ENCODE measurements around the gene DAB2IP.
A peak's percentile ranks its signal among the peaks of the same experiment; 100 is the strongest.

DAB2IP gene

GRCh38 chr9:121638901-121639592, 12.4 kb upstream of the DAB2IP start:
- no peak overlapping the region for H3K9ac ChIP-seq (ENCODE audit: low read length)
- H4K8ac ChIP-seq (ENCODE audit: low read depth, low read length): no peak overlapping the region
- no peak overlapping the region for H2BK5ac ChIP-seq (ENCODE audit: low read depth, low read length, poor library complexity)
- no peak overlapping the region for H3K27ac ChIP-seq (ENCODE audit: low read depth, low read length)
- H3K36me3 ChIP-seq (ENCODE audit: control insufficient read depth in 1 of 2, insufficient read depth in 2 of 2, low read length in 2 of 2): no peaks in the 10 kb centered on the region
- no peak overlapping the region for H4K12ac ChIP-seq (ENCODE audit: low read depth, low read length)
- no peak overlapping the region for H3K4me3 ChIP-seq (ENCODE audit: low read depth, low read length)
- no peaks in the 10 kb centered on the region for H3K9me3 ChIP-seq (ENCODE audit: insufficient read depth, low read depth, low read length)
- H2AK5ac ChIP-seq (ENCODE audit: low read length): no peak overlapping the region
- no peak overlapping the region for H3K14ac ChIP-seq (ENCODE audit: low read length)
- H4K91ac ChIP-seq (ENCODE audit: low read depth, low read length): no peak overlapping the region
- no peak overlapping the region for H2BK120ac ChIP-seq (ENCODE audit: insufficient read depth, low read length, poor library complexity)
- no peak for DNase-seq
- no CpG with 5 or more reads among the region's 5 CpGs for WGBS (ENCODE audit: extremely low coverage, insufficient coverage, insufficient read length)
- H3K18ac ChIP-seq (ENCODE audit: low read length): no peak overlapping the region
- no peak overlapping the region for H2AFZ ChIP-seq (ENCODE audit: insufficient read depth, low read length, poor library complexity)
- H3K27me3 ChIP-seq (ENCODE audit: insufficient read depth, low read length): no peaks in the 10 kb centered on the region
- no peak overlapping the region for H3K4me2 ChIP-seq (ENCODE audit: low read length)
- H3K4me1 ChIP-seq (ENCODE audit: control insufficient read depth in 1 of 2, insufficient read depth in 2 of 2, low read length in 2 of 2): peaks cover 9 to 16% of the 10 kb centered on the region in 2 experiments
- H3K79me1 ChIP-seq (ENCODE audit: low read length): no peaks in the 10 kb centered on the region
- no peak overlapping the region for H2BK12ac ChIP-seq (ENCODE audit: low read length)
- H3K23ac ChIP-seq (ENCODE audit: low read length): no peak overlapping the region
- H3K4ac ChIP-seq (ENCODE audit: low read depth, low read length): no peak overlapping the region
- H3K79me2 ChIP-seq (ENCODE audit: control insufficient read depth, insufficient read depth, low read length, poor library complexity): peaks cover 2% of the 10 kb centered on the region

DNA sequence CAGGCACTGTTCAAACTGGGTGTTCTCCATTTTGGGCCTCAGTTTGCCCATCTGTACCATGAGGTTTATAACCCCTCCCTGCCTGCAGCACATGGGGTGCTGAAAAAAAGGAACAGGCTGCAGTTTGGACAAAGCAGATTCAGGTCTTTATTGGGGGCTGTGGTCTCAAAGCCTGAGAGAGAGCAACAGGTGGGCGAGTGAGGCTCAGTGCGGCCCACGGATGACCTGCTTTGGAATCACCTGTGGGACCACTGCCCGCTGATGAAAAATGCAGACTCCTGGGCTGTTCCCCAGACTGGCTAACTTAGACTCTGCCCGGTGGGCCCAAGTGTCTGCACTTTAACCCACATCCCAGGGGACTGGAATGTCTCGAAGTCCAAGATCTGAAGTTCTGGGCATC, 11.8 kb upstream of the DAB2IP start:
- H3K4me3 ChIP-seq (ENCODE audit: low read depth, low read length): no peak overlapping the region
- H4K12ac ChIP-seq (ENCODE audit: low read depth, low read length): no peak overlapping the region
- no peaks in the 10 kb centered on the region for H3K36me3 ChIP-seq (ENCODE audit: control insufficient read depth in 1 of 2, insufficient read depth in 2 of 2, low read length in 2 of 2)

DNA sequence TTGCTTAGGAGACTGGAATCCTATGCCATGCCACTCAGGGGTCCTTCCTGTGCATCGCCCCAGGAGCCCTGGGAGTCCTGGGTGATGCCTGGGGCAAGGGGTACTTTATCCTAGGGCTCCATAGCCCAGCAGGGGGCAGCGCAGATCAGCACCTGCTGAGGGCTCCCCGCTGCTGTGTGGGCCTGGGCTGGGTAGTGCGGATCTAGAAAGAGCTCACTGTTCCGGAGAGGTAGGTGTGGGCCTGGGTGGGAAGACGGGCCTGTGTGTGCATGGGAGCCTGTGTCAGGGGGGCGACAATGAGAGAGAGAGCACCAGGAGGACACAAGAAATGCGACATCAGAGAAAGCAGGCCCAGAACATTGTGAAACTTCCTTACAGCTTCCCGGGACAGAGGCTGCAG, 11.4 kb upstream of the DAB2IP start:
- H3K14ac ChIP-seq (ENCODE audit: low read length): no peak overlapping the region
- peaks cover 4% of the 10 kb centered on the region for H3K79me1 ChIP-seq (ENCODE audit: low read length)
- H2BK5ac ChIP-seq (ENCODE audit: low read depth, low read length, poor library complexity): no peak overlapping the region
- no peak overlapping the region for H3K4me3 ChIP-seq (ENCODE audit: low read depth, low read length)
- peaks cover 2% of the 10 kb centered on the region for H3K79me2 ChIP-seq (ENCODE audit: control insufficient read depth, insufficient read depth, low read length, poor library complexity)
- no peak overlapping the region for H3K4me2 ChIP-seq (ENCODE audit: low read length)
- H3K36me3 ChIP-seq (ENCODE audit: control insufficient read depth in 1 of 2, insufficient read depth in 2 of 2, low read length in 2 of 2): no peaks in the 10 kb centered on the region
- no peak overlapping the region for H2BK12ac ChIP-seq (ENCODE audit: low read length)
- H4K12ac ChIP-seq (ENCODE audit: low read depth, low read length): no peak overlapping the region
- H3K4ac ChIP-seq (ENCODE audit: low read depth, low read length): no peak overlapping the region
- H3K27me3 ChIP-seq (ENCODE audit: insufficient read depth, low read length): no peaks in the 10 kb centered on the region
- no peaks in the 10 kb centered on the region for H3K9me3 ChIP-seq (ENCODE audit: insufficient read depth, low read depth, low read length)
- H4K91ac ChIP-seq (ENCODE audit: low read depth, low read length): no peak overlapping the region
- no peak overlapping the region for H3K23ac ChIP-seq (ENCODE audit: low read length)
- H2AK5ac ChIP-seq (ENCODE audit: low read length): no peak overlapping the region
- peak in 1 of 2 donors; percentile 58 for DNase-seq
- peaks cover 6 to 10% of the 10 kb centered on the region in 2 experiments for H3K4me1 ChIP-seq (ENCODE audit: control insufficient read depth in 1 of 2, insufficient read depth in 2 of 2, low read length in 2 of 2)
- no peak overlapping the region for H4K8ac ChIP-seq (ENCODE audit: low read depth, low read length)
- H3K18ac ChIP-seq (ENCODE audit: low read length): no peak overlapping the region
- H2BK120ac ChIP-seq (ENCODE audit: insufficient read depth, low read length, poor library complexity): no peak overlapping the region
- H3K9ac ChIP-seq (ENCODE audit: low read length): no peak overlapping the region
- WGBS (ENCODE audit: extremely low coverage, insufficient coverage, insufficient read length): no CpG with 5 or more reads among the region's 9 CpGs
- no peak overlapping the region for H3K27ac ChIP-seq (ENCODE audit: low read depth, low read length)
- H2AFZ ChIP-seq (ENCODE audit: insufficient read depth, low read length, poor library complexity): no peak overlapping the region

More for the DNA sequence above, 11.8 kb upstream of the DAB2IP start:
- Histone ChIP-seq H3K27ac (ENCODE audit: low read depth, low read length) (no peak overlapping the region), H4K91ac (ENCODE audit: low read depth, low read length) (no peak overlapping the region), H2BK12ac (ENCODE audit: low read length) (no peak overlapping the region), H2BK120ac (ENCODE audit: insufficient read depth, low read length, poor library complexity) (no peak overlapping the region), H3K14ac (ENCODE audit: low read length) (no peak overlapping the region), H2BK5ac (ENCODE audit: low read depth, low read length, poor library complexity) (no peak overlapping the region), H3K9ac (ENCODE audit: low read length) (no peak overlapping the region), H3K27me3 (ENCODE audit: insufficient read depth, low read length) (no peaks in the 10 kb centered on the region), H2AFZ (ENCODE audit: insufficient read depth, low read length, poor library complexity) (no peak overlapping the region), H3K4me1 (ENCODE audit: control insufficient read depth in 1 of 2, insufficient read depth in 2 of 2, low read length in 2 of 2) (peaks cover 6 to 11% of the 10 kb centered on the region in 2 experiments), H3K79me2 (ENCODE audit: control insufficient read depth, insufficient read depth, low read length, poor library complexity) (peaks cover 2% of the 10 kb centered on the region), H2AK5ac (ENCODE audit: low read length) (no peak overlapping the region), H4K8ac (ENCODE audit: low read depth, low read length) (no peak overlapping the region), H3K4me2 (ENCODE audit: low read length) (no peak overlapping the region), H3K9me3 (ENCODE audit: insufficient read depth, low read depth, low read length) (no peaks in the 10 kb centered on the region), H3K23ac (ENCODE audit: low read length) (no peak overlapping the region), H3K79me1 (ENCODE audit: low read length) (no peaks in the 10 kb centered on the region), H3K18ac (ENCODE audit: low read length) (no peak overlapping the region), H3K4ac (ENCODE audit: low read depth, low read length) (no peak overlapping the region)
- WGBS (ENCODE audit: extremely low coverage, insufficient coverage, insufficient read length): no CpG with 5 or more reads among the region's 6 CpGs
- DNase-seq: no peak

DNA sequence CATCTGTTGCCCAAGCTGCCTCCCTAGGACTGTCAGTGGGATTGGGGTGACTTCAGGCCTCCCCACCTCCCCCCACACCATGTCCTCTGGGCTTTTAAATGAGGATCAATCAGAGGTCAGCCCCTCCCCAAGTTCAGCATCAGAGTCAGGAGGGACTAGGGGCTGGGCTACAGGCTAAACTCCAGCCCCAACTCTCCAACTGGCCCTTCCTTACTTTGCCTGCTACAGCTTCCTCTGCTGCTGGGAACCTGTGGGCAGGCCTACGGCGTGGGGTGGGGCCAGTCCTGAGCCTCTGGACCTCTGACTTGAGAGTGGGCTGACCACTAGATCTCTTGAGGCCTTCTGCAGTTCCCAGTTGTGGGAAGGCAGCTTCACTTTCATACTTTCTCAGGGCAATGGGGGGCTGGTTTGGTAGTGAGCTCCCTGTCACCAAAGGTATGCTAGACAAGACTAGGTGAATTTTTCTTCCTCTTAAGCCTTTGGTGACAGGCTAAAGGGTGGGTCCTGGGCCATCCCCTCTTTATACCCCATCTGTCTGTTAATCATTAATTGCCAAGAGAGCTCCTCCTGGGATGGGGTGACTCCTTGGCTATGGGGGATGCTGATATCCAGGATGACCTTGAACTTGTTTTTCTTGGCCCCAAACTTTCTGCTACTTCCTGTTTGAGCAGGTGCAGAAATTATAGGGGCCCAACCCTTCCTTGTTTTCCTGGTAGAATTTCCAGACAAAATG, 10.8 kb upstream of the DAB2IP start:
- no peak for DNase-seq
- H3K79me2 ChIP-seq (ENCODE audit: control insufficient read depth, insufficient read depth, low read length, poor library complexity): no peaks in the 10 kb centered on the region
- peaks cover 8 to 12% of the 10 kb centered on the region in 2 experiments for H3K4me1 ChIP-seq (ENCODE audit: control insufficient read depth in 1 of 2, insufficient read depth in 2 of 2, low read length in 2 of 2)
- no peaks in the 10 kb centered on the region for H3K27me3 ChIP-seq (ENCODE audit: insufficient read depth, low read length)
- no peak overlapping the region for H2AFZ ChIP-seq (ENCODE audit: insufficient read depth, low read length, poor library complexity)
- no peak overlapping the region for H4K8ac ChIP-seq (ENCODE audit: low read depth, low read length)
- no peak overlapping the region for H3K4ac ChIP-seq (ENCODE audit: low read depth, low read length)
- H2BK120ac ChIP-seq (ENCODE audit: insufficient read depth, low read length, poor library complexity): no peak overlapping the region
- H3K36me3 ChIP-seq (ENCODE audit: control insufficient read depth in 1 of 2, insufficient read depth in 2 of 2, low read length in 2 of 2): no peaks in the 10 kb centered on the region
- no peak overlapping the region for H4K12ac ChIP-seq (ENCODE audit: low read depth, low read length)
- H3K27ac ChIP-seq (ENCODE audit: low read depth, low read length): no peak overlapping the region
- peaks cover 4% of the 10 kb centered on the region for H3K79me1 ChIP-seq (ENCODE audit: low read length)
- H3K23ac ChIP-seq (ENCODE audit: low read length): no peak overlapping the region
- no peak overlapping the region for H2AK5ac ChIP-seq (ENCODE audit: low read length)
- H3K9me3 ChIP-seq (ENCODE audit: insufficient read depth, low read depth, low read length): no peaks in the 10 kb centered on the region
- no peak overlapping the region for H3K18ac ChIP-seq (ENCODE audit: low read length)
- no peak overlapping the region for H3K4me3 ChIP-seq (ENCODE audit: low read depth, low read length)
- H3K4me2 ChIP-seq (ENCODE audit: low read length): no peak overlapping the region
- H3K14ac ChIP-seq (ENCODE audit: low read length): no peak overlapping the region
- no peak overlapping the region for H2BK12ac ChIP-seq (ENCODE audit: low read length)
- WGBS (ENCODE audit: extremely low coverage, insufficient coverage, insufficient read length): no CpG with 5 or more reads among the region's 2 CpGs
- no peak overlapping the region for H3K9ac ChIP-seq (ENCODE audit: low read length)
- no peak overlapping the region for H4K91ac ChIP-seq (ENCODE audit: low read depth, low read length)
- H2BK5ac ChIP-seq (ENCODE audit: low read depth, low read length, poor library complexity): no peak overlapping the region

All from trophoblast cell (in vitro differentiated cells and primary cell).